ENCODE measurements around the gene SLC35A3.
"Not testable (repeated sequence)": the region's sequence is repeated elsewhere in the genome, so short reads cannot be mapped to it uniquely, and the experiment has no call there.

Gene SLC35A3

GRCh38 chr1:99975529-99975928, 5.7 kb downstream of the SLC35A3 start:
- no peak for DNase-seq

- DNase-seq, result not testable (repeated sequence)
Observed at GRCh38 chr1:99977326-99977725, 7.5 kb downstream of the SLC35A3 start.

GRCh38 chr1:99978218-99978617, 8.4 kb downstream of the SLC35A3 start:
- DNase-seq, result no peak

- no peak for DNase-seq
Observed at GRCh38 chr1:99979091-99979490, 9.3 kb downstream of the SLC35A3 start.

- no peak for DNase-seq
Observed at GRCh38 chr1:99980928-99981327, 11.1 kb downstream of the SLC35A3 start.

- DNase-seq, result no peak
Observed at GRCh38 chr1:99986656-99987225, 16.9 kb downstream of the SLC35A3 start.

GRCh38 chr1:99988210-99988765, 18.5 kb downstream of the SLC35A3 start:
- DNase-seq, result no peak

GRCh38 chr1:99992044-99992722, 22.4 kb downstream of the SLC35A3 start:
- no peak for DNase-seq

- no peak for DNase-seq
Observed at GRCh38 chr1:99992760-99993467, 23.1 kb downstream of the SLC35A3 start.

- DNase-seq, result no peak
Observed at GRCh38 chr1:99993468-99993845, 23.7 kb downstream of the SLC35A3 start.

- no peak for DNase-seq
Observed at GRCh38 chr1:99994496-99994895, 24.7 kb downstream of the SLC35A3 start.

- no peak for DNase-seq
Observed at GRCh38 chr1:99996951-99997350, 27.2 kb downstream of the SLC35A3 start.

GRCh38 chr1:100001462-100001861, 31.7 kb downstream of the SLC35A3 start:
- no peak for DNase-seq

- no peak for DNase-seq
Observed at GRCh38 chr1:100005424-100005823, 35.6 kb downstream of the SLC35A3 start.

GRCh38 chr1:100006688-100007087, 36.9 kb downstream of the SLC35A3 start:
- DNase-seq, result no peak

- DNase-seq, result no peak
Observed at GRCh38 chr1:100009458-100009857, 39.7 kb downstream of the SLC35A3 start.

GRCh38 chr1:100010804-100011203, 41.0 kb downstream of the SLC35A3 start:
- DNase-seq, result no peak

GRCh38 chr1:100019220-100019619, 49.4 kb downstream of the SLC35A3 start:
- no peak for DNase-seq

- no peak for DNase-seq
Observed at GRCh38 chr1:100023482-100023881, 53.7 kb downstream of the SLC35A3 start.

GRCh38 chr1:100027212-100027611, 57.4 kb downstream of the SLC35A3 start:
- no peak for DNase-seq

- DNase-seq, result no peak
Observed at GRCh38 chr1:100028765-100029164, 59.0 kb downstream of the SLC35A3 start.

GRCh38 chr1:100034470-100034869, 64.7 kb downstream of the SLC35A3 start:
- DNase-seq, result no peak

GRCh38 chr1:100035214-100035613, 65.4 kb downstream of the SLC35A3 start:
- DNase-seq, result no peak
